CMK (cell line): ENCODE measurements around the gene LDHB.
"Not testable (repeated sequence)": the region's sequence is repeated elsewhere in the genome, so short reads cannot be mapped to it uniquely, and the experiment has no call there.

Experiments used
- DNase-seq: peaks from one replicate; pipeline ENCODE4 v3.0.0-alpha.2; 2010; ENCODE audit warnings: low read depth

LDHB gene

GRCh38 chr12:21661396-21662093 lies 3.9 kb upstream of the LDHB start:
- not testable (repeated sequence) for DNase-seq

DNA sequence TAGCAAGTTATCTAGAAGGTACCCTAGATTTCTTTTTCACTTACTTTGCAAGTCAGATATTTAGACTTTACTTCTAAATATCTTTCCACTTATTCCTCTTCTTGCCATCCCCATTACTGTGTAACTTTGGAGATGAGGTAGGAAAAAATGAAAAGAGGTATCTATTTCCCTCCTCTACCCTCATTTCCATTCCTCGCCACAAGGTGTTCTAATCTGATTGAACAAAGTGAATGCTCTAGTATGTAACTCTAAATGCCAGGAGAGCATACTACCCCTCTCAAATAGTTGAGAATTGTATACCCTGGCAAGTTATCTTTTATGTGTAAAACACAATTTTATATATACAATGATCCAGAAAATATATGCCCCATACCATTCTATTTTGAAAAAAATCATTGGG lies 1.7 kb upstream of the LDHB start:
- DNase-seq, result no peak

GRCh38 chr12:21656905-21657325 lies 727 bp downstream of the LDHB start:
- peak; percentile 21 for DNase-seq

GRCh38 chr12:21655591-21655990 lies 2.1 kb downstream of the LDHB start:
- DNase-seq, result no peak

DNA sequence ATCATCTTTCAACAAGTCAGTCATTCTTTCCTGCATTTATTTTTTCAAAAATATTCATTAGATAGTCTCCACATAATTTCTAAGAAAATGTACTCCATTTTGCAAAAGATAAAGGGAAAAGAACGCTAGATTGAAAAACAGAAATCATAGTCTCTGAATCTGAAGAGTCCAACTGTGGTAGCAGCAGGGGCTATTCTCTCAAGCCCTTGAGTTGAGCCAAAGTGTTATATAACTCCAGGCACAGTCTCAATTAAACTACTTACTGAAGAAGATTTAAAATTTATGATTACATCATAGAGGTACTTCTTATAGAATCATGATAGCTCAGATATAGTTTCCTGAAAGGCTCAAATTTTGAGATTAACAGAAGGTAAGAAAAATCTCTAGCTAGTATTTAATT lies 5.8 kb downstream of the LDHB start:
- no peak for DNase-seq

GRCh38 chr12:21650997-21651396 lies 6.6 kb downstream of the LDHB start:
- no peak for DNase-seq

DNA sequence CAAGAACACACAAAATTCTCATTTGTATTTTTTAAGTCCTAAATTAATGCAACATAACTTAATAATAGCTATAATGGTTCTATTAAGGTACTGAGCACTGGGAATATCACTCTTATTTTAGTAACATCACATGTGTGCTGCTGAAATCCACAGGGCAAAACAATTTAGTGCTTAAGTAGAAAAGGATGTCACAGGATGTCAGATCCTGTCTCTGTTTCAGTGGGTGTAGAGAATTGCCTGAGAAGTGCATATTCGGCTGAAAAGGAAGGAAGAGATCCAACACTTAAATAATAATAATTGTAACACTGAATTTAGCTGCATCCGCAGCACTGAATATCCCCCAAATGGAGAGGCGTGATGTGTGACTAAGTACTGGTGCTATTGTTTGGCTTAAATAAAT lies 8.6 kb downstream of the LDHB start:
- no peak for DNase-seq

- DNase-seq, result no peak
Measured at GRCh38 chr12:21648378-21648777, 9.3 kb downstream of the LDHB start.

DNA sequence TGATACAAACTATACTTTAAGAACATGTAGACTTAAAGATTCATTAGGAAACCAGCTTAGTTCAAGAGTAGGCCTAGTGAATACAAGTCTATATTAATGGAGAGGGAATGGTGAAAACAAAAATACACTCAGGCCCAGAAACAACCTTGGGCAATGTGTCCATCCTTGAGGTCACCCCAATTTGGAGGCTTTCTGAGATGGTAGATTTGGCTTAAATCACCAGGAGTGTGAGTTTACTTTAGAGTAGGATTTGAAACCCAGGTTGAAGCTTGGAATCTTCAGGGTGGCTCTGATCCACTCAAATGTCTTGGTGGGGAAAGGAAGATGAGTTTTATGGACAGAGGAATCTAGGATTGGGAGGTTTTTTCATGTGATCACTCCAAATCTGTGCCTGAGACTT lies 10.5 kb downstream of the LDHB start:
- DNase-seq, result no peak

- DNase-seq, result not testable (repeated sequence)
Measured at GRCh38 chr12:21645041-21645500, 12.6 kb downstream of the LDHB start.

GRCh38 chr12:21644516-21644915 lies 13.1 kb downstream of the LDHB start:
- no peak for DNase-seq

DNA sequence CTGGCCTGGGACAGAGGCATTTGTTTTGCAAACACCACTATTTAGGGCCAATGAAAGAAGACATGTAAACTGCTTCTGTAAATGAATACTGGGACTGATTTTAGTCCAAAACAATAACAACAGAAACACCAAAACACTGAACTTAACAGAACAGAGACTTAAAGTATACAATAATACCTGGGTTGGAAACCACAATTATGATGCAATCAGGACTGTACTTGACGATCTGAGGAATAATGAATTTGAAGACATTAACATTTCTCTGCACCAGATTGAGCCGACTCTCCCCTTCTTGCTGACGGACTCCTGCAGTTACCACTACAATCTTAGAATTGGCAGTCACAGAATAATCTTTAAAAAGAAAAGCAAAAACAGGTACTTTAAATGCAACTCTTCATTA lies 13.9 kb downstream of the LDHB start:
- DNase-seq, result no peak

DNA sequence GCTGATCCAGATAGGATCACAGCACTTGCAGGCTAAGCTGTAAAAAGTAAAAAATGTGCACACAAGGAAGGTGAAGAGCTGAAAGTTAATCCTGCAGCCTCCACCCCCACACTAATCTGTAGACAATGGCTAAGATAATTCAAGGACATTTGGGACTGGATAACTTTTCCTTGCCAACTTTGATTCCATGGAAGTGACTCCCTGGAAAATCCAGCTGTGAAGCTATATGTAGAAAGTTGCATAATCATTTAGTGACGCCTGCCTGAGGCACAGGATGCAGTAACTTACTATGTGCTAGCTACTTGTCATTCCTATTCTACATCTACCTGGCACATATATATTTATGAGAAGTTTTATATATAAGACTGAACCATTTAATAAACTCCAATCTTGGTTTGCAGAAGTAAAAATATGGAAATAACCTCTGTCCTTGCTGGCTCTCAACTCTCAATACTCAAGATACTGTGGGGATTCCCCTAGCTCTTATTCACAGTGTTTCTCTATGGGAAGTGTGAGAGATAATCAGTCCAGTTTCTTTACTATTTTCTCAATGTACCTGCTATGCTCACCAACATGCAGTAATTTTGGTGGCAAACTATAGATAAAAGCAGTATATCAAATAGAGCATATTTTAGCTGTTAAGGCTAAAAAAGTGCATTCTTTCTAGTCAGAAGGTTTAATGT lies 14.8 kb downstream of the LDHB start:
- DNase-seq, result no peak

GRCh38 chr12:21638054-21638891 lies 19.4 kb downstream of the LDHB start:
- no peak for DNase-seq

DNA sequence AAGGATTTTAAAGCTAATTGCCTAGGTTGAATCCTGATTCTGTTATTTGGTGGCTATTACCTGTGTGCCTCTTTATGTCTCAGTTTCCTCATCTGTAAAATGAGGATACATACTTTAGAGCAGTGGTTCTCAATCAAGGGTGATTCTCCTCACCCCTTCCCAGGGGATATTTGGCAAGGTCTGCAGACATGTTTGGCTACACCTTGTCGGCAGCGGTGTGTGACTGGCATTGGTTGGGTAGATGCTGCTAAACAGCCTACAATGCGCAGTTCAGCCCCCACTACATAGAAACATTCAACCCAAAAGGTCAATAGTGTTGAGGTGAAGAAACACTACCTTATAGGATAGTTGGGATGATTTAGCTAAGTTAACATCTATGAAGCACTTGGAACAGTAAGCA lies 23.4 kb downstream of the LDHB start:
- DNase-seq, result no peak

- DNase-seq, result no peak
Measured at GRCh38 chr12:21631367-21631766, 26.3 kb downstream of the LDHB start.

- no peak for DNase-seq
Measured at GRCh38 chr12:21627924-21628323, 29.7 kb downstream of the LDHB start.

- no peak for DNase-seq
Measured at GRCh38 chr12:21618566-21618965, 39.1 kb downstream of the LDHB start.

GRCh38 chr12:21617030-21617429 lies 40.6 kb downstream of the LDHB start:
- DNase-seq, result no peak

DNA sequence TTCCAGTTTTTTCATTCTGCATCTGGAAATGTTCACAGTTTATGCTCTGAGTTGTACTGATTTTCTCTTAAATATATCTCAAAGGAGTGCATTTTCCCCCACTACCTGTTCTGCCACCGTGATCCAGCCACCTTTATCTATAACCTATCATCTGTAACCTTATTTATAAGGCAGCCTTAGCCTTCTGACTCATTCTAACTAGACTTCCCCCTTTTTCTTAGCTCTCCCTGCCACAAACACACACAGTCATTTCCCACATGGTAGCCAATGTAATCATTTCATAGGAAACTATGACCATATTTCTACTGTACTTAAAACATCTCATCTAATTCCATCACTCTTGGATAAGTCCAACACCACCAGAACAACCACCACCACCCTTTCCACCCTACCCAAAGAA lies 42.2 kb downstream of the LDHB start:
- DNase-seq, result no peak

DNA sequence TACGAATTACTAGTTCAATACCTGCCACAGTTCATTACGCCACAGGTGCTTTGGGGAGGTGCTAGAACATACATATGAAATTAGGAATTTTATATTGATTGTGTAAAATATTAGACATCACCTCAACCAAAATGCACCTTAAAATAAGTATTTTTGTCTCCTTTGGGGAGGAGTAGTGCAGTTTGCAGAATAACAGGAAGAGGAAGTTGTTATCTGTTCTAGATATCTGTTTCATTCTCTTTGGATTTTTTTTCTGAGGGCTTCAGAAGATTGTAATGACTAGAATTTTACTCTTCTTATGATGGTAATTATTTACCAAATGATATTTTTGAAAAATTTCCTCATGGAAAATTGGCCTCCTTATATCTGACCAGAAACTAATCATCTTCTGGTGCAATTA lies 43.1 kb downstream of the LDHB start:
- no peak for DNase-seq

- no peak for DNase-seq
Measured at GRCh38 chr12:21613931-21614330, 43.7 kb downstream of the LDHB start.

DNA sequence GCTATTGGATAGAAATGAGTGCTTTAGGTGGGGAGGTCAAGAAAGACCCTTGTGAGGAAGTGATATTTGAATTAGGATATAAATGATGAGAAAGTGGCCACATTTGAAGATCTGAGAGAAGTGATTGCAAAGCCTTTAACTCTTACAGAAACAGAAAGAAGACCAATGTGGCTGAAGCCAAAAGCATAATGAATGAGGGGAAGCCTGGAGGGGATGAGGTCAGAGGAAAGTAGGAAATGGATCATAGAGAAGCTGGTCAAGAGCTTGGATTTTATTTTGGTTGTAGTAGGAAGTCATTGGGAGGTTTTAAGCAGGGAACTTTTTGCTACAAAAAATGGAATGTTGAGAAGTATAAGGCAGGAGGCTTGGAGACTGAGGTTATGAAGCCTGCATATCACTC lies 49.4 kb downstream of the LDHB start:
- no peak for DNase-seq
